Osteocyte (in vitro differentiated cells): ENCODE data around the gene ABTB1. TPM values are rescaled to one million over a fixed set of nuclear protein-coding genes. Genes with fewer than 3 reads are reported as not detected.

Source experiments
- DNase-seq: peaks from one replicate; pipeline ENCODE4 v3.0.0; 2021; ENCODE audit warnings: mixed read lengths; ENCODE audit not compliant: unreplicated experiment; ENCODE audit errors: extremely low spot score
- H3K27ac Mint-ChIP-seq: one replicate; pipeline ENCODE4 v1.8.0; 2021; ENCODE audit warnings: mild to moderate bottlenecking, mixed read lengths; ENCODE audit not compliant: unreplicated experiment
- H3K27me3 Mint-ChIP-seq: one replicate; pipeline ENCODE4 v1.8.0; 2021; ENCODE audit warnings: mixed read lengths; ENCODE audit not compliant: unreplicated experiment
- H3K36me3 Mint-ChIP-seq: one replicate; pipeline ENCODE4 v1.8.0; 2021; ENCODE audit warnings: mixed read lengths; ENCODE audit not compliant: unreplicated experiment
- H3K4me1 Mint-ChIP-seq: one replicate; pipeline ENCODE4 v1.8.0; 2021; ENCODE audit warnings: mixed read lengths; ENCODE audit not compliant: unreplicated experiment
- H3K4me3 Mint-ChIP-seq: one replicate; pipeline ENCODE4 v1.8.0; 2021; ENCODE audit warnings: mild to moderate bottlenecking, moderate library complexity, mixed read lengths; ENCODE audit not compliant: unreplicated experiment
- H3K9me3 Mint-ChIP-seq: one replicate; pipeline ENCODE4 v1.8.0; 2021; ENCODE audit warnings: mixed read lengths; ENCODE audit not compliant: unreplicated experiment
- CTCF ChIP-seq: fragments of 200-600 bp; sonication (generic); IDR thresholded peaks from 2 replicates; pipeline ENCODE4 v1.5.0; 2021; ENCODE audit warnings: antibody characterized with exemption, mild to moderate bottlenecking, moderate library complexity
- total RNA-seq: library from RNA; stranded (reverse); gene quantifications from 2 replicates; pipeline ENCODE4 v1.2.1, GENCODE V29; 2021

Gene ABTB1
- total RNA-seq, 1 donor from 2014 or later, result 73.4 TPM

- Mint-ChIP-seq H3K4me3 (no peak overlapping the region), H3K36me3 (no peaks in the 10 kb centered on the region), H3K9me3 (no peaks in the 10 kb centered on the region), H3K4me1 (peaks cover 39% of the 10 kb centered on the region), H3K27me3 (no peaks in the 10 kb centered on the region), H3K27ac (no peak overlapping the region)
- TF ChIP-seq CTCF, result no peak
- no peak for DNase-seq
Measured at GRCh38 chr3:127663151-127663550, 9.6 kb upstream of the ABTB1 start.

GRCh38 chr3:127665165-127665564 is 7.6 kb upstream of the ABTB1 start:
- TF ChIP-seq CTCF, result no peak
- no peak for DNase-seq
- Mint-ChIP-seq H3K9me3 (no peaks in the 10 kb centered on the region), H3K27ac (no peak overlapping the region), H3K4me3 (no peak overlapping the region), H3K36me3 (no peaks in the 10 kb centered on the region), H3K27me3 (no peaks in the 10 kb centered on the region), H3K4me1 (peaks cover 21% of the 10 kb centered on the region)

GRCh38 chr3:127665586-127665985 is 7.2 kb upstream of the ABTB1 start:
- peak; percentile 49 for DNase-seq
- Mint-ChIP-seq H3K9me3 (no peaks in the 10 kb centered on the region), H3K36me3 (no peaks in the 10 kb centered on the region), H3K27me3 (no peaks in the 10 kb centered on the region), H3K4me1 (peaks cover 18% of the 10 kb centered on the region), H3K4me3 (no peak overlapping the region), H3K27ac (no peak overlapping the region)
- TF ChIP-seq CTCF, result no peak

- H3K36me3 Mint-ChIP-seq, result no peaks in the 10 kb centered on the region
- H3K4me1 Mint-ChIP-seq, result peaks cover 17% of the 10 kb centered on the region
- TF ChIP-seq CTCF, result no peak
- no peak overlapping the region for H3K27ac Mint-ChIP-seq
- no peaks in the 10 kb centered on the region for H3K27me3 Mint-ChIP-seq
- DNase-seq, result no peak
- no peak overlapping the region for H3K4me3 Mint-ChIP-seq
- H3K9me3 Mint-ChIP-seq, result no peaks in the 10 kb centered on the region
Measured at GRCh38 chr3:127666676-127667075, 6.1 kb upstream of the ABTB1 start.

GRCh38 chr3:127667119-127667681 is 5.6 kb upstream of the ABTB1 start:
- peaks cover 15% of the 10 kb centered on the region for H3K4me1 Mint-ChIP-seq
- no peaks in the 10 kb centered on the region for H3K27me3 Mint-ChIP-seq
- TF ChIP-seq CTCF, result no peak
- H3K4me3 Mint-ChIP-seq, result no peak overlapping the region
- H3K27ac Mint-ChIP-seq, result no peak overlapping the region
- H3K36me3 Mint-ChIP-seq, result no peaks in the 10 kb centered on the region
- no peaks in the 10 kb centered on the region for H3K9me3 Mint-ChIP-seq
- DNase-seq, result peak; percentile 73
